ENCODE data around the gene KCNAB1. TPM values are rescaled to one million over a fixed set of nuclear protein-coding genes. Genes with fewer than 3 reads are reported as not detected.

The KCNAB1 gene
- total RNA-seq, 4 donors from 2014 or later: 4.2 to 11.4 (median 7.8) TPM

DNA sequence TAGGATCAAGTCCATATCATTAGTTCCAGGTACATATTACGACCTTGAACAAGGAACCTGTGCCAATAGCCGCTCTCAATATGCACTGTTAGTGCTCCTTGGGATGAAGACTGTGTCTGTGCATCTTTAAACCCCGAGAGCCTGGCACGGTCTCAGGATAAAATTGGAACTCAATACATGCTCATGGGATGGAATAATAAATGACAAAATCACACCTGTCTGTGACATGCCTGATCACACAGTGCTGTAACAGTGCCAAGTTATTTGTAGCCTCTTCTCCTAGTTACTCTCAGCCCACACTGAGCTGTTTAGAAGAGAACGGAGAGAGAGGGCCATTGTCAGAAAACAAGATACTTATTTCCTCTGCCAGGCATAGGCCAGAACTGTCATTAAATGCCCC lies 352.3 kb downstream of the KCNAB1 start:
- H3K27ac ChIP-seq: no peak overlapping the region
- DNase-seq (ENCODE audit: low spot score in 2 of 2): no peak

DNA sequence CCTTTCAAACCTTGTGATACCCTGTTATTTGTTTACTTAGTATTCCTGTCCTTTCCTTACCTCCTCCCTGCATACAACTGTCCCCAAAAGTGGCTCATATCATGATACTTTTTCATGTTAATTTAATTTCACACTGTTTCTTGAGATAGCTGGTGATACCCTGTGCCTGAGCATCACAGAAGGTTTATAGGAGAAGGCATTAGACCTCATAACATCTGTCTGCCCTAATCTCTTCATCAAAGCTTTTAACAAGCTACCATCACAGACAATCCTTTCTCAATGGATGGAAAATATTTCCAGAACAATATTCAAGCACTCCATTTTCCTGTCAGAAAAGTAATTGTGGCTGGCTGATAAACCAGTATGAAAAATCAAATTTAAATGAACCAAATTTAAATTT lies 353.0 kb downstream of the KCNAB1 start:
- Histone ChIP-seq H3K36me3 (no peaks in the 10 kb centered on the region), H3K4me3 (no peak overlapping the region), H3K27me3 (no peaks in the 10 kb centered on the region), H3K4me1 (peaks cover 0 to 6% (median 0%) of the 10 kb centered on the region in 4 donors), H3K27ac (no peak overlapping the region), H3K9me3 (no peaks in the 10 kb centered on the region)
- TF ChIP-seq, protein P1, sequence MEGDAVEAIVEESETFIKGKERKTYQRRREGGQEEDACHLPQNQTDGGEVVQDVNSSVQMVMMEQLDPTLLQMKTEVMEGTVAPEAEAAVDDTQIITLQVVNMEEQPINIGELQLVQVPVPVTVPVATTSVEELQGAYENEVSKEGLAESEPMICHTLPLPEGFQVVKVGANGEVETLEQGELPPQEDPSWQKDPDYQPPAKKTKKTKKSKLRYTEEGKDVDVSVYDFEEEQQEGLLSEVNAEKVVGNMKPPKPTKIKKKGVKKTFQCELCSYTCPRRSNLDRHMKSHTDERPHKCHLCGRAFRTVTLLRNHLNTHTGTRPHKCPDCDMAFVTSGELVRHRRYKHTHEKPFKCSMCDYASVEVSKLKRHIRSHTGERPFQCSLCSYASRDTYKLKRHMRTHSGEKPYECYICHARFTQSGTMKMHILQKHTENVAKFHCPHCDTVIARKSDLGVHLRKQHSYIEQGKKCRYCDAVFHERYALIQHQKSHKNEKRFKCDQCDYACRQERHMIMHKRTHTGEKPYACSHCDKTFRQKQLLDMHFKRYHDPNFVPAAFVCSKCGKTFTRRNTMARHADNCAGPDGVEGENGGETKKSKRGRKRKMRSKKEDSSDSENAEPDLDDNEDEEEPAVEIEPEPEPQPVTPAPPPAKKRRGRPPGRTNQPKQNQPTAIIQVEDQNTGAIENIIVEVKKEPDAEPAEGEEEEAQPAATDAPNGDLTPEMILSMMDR (IDR thresholded peaks at IDR 0.05): no peak
- DNase-seq (ENCODE audit: low spot score in 2 of 2): no peak

More for the DNA sequence above, 352.3 kb downstream of the KCNAB1 start:
- H3K36me3 ChIP-seq: no peaks in the 10 kb centered on the region
- no peak for TF ChIP-seq EP300 (IDR thresholded peaks at IDR 0.05)
- TF ChIP-seq, protein P1 (IDR thresholded peaks at IDR 0.05): no peak
- TF ChIP-seq POLR2A (IDR thresholded peaks at IDR 0.05): no peak
- H3K4me3 ChIP-seq: no peak overlapping the region
- 92 to 93% methylated on average over 5 of the region's 5 CpGs for WGBS, 2 donors
- H3K27me3 ChIP-seq: no peaks in the 10 kb centered on the region
- H3K4me1 ChIP-seq: peaks cover 0 to 6% (median 0%) of the 10 kb centered on the region in 4 donors
- H3K9me3 ChIP-seq: no peaks in the 10 kb centered on the region

DNA sequence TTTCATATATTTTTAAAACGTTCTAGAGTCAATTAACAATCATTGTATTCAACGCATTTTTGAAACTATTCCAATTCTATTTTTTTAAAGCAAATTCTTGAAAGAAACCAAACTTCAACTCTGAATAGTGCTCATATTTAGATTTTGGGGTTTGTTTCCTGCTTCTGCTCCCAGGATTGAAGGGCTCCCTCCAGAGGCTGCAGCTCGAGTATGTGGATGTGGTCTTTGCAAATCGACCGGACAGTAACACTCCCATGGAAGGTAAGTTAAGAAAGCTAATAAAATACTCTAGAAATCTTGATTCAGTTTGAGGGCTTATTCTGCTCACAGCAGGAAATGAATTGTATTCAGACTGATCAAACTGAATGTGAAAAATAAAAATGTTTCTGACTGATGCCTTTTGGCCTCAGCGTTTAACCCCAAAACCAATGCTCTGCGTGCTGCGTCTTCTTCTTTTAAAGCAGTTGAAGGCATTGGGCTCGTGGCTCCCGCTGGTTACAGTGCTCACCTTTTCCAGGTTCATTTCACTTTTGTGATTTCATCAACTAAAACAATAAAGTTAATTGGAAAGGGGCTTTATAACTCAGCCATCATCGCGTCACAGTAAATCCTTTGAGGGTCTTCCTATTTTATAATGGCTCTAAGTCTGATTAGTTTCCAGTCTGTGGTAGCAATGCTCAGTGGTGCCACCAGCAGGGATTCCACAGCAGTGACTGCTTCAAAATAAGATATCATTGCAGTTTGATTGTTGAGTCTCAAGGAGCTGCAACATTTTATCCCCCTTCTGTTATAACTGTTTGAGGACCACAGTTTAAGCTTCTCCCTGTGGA lies 354.4 kb downstream of the KCNAB1 start:
- 47 to 52% methylated on average over 12 of the region's 12 CpGs for WGBS, 2 donors

DNA sequence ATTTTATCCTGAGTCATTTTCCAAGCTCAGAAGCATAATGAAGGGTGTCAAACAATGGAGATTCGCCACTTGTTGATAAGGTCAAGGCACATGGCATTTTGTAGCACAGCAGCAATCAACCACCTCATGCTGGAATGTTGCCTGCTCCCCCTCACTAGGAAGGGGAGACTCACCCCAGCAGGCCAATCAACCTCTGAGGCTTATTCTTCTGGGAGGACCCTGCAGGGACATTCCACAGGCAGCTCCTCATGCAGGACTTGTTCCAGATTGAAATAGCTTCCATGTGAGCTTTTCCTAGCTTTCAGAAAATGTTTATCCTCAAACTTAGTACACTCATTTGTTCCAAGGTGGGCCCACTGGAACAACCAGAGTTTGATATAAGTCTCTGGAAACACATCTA lies 356.9 kb downstream of the KCNAB1 start:
- no peaks in the 10 kb centered on the region for H3K9me3 ChIP-seq
- TF ChIP-seq, protein P1 (IDR thresholded peaks at IDR 0.05): no peak
- TF ChIP-seq POLR2A (IDR thresholded peaks at IDR 0.05) (no peak), EP300 (IDR thresholded peaks at IDR 0.05) (no peak)
- H3K27ac ChIP-seq: no peak overlapping the region
- H3K27me3 ChIP-seq: no peaks in the 10 kb centered on the region
- no peaks in the 10 kb centered on the region for H3K4me1 ChIP-seq
- H3K4me3 ChIP-seq: no peak overlapping the region
- no peaks in the 10 kb centered on the region for H3K36me3 ChIP-seq
- DNase-seq (ENCODE audit: low spot score in 2 of 2): no peak
- WGBS, 2 donors: 77 to 91% methylated on average over 1 of the region's 1 CpG

More for the DNA sequence above, 354.4 kb downstream of the KCNAB1 start:
- Histone ChIP-seq H3K27ac (peak overlapping the region in 1 of 4 donors; percentile 32), H3K4me3 (no peak overlapping the region), H3K36me3 (no peaks in the 10 kb centered on the region), H3K4me1 (peaks cover 0 to 6% (median 0%) of the 10 kb centered on the region in 4 donors), H3K9me3 (no peaks in the 10 kb centered on the region), H3K27me3 (no peaks in the 10 kb centered on the region)
- no peak for DNase-seq (ENCODE audit: low spot score in 2 of 2)
- TF ChIP-seq, protein P1 (IDR thresholded peaks at IDR 0.05): peak in 4 of 5 experiments; percentile 15 to 43 (median 32)
- no peak for TF ChIP-seq POLR2A (IDR thresholded peaks at IDR 0.05)
- TF ChIP-seq EP300 (IDR thresholded peaks at IDR 0.05): no peak

DNA sequence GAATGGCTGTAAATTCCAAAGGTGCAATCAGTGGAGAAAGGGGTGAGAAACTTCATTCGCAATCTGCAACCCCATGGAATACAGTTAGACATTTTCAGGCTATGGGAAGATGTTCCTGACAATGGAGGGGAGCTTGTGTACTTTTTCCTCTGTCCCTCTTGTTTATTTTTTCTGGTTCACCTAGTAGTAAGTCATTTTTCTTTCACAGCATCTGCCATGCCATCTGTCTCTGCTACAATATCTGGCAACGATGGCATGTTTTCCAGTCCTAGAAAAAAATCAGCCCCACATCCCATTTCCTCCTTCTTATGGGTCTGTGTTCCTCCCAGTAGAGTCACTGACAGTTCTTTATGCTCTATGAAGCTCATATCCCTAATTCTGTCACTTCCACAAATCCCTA lies 358.5 kb downstream of the KCNAB1 start:
- H3K27me3 ChIP-seq: no peaks in the 10 kb centered on the region
- no peak for TF ChIP-seq EP300 (IDR thresholded peaks at IDR 0.05)
- no peak for TF ChIP-seq POLR2A (IDR thresholded peaks at IDR 0.05)
- TF ChIP-seq, protein P1 (IDR thresholded peaks at IDR 0.05): no peak

More for the DNA sequence above, 358.5 kb downstream of the KCNAB1 start:
- 79 to 87% methylated on average over 2 of the region's 2 CpGs for WGBS, 2 donors
- no peak overlapping the region for H3K27ac ChIP-seq
- no peak for DNase-seq (ENCODE audit: low spot score in 2 of 2)
- no peak overlapping the region for H3K4me3 ChIP-seq
- peaks cover 0 to 9% (median 5%) of the 10 kb centered on the region in 4 donors for H3K4me1 ChIP-seq
- no peaks in the 10 kb centered on the region for H3K36me3 ChIP-seq
- no peaks in the 10 kb centered on the region for H3K9me3 ChIP-seq

All from tibial nerve (tissue), 4 donors.